Endodermal cell (in vitro differentiated cells): ENCODE results near the gene ID1. TPM values are rescaled to one million over a fixed set of nuclear protein-coding genes. Genes with fewer than 3 reads are reported as not detected.

Experiments used
- DNase-seq: peaks from one replicate; pipeline ENCODE4 v3.0.0-alpha.2; 2017
- H3K27ac ChIP-seq: 2 replicates; pipeline ENCODE4 v1.5.1; 2013; ENCODE audit warnings: mild to moderate bottlenecking, low read depth, low read length, moderate library complexity
- H3K27me3 ChIP-seq: 2 replicates; pipeline ENCODE4 v1.6.1; 2013; ENCODE audit warnings: mild to moderate bottlenecking, low read length, moderate library complexity; ENCODE audit not compliant: insufficient read depth, control insufficient read depth, poor library complexity, severe bottlenecking
- H3K36me3 ChIP-seq: 2 replicates; pipeline ENCODE4 v1.7.0; 2013; ENCODE audit warnings: mild to moderate bottlenecking, low read length, moderate library complexity; ENCODE audit not compliant: control insufficient read depth, insufficient read depth
- H3K4me1 ChIP-seq: one replicate; pipeline ENCODE4 v1.7.0; 2013; ENCODE audit warnings: low read length; ENCODE audit not compliant: control insufficient read depth, insufficient read depth
- H3K4me3 ChIP-seq: 2 replicates; pipeline ENCODE4 v1.5.1; 2013; ENCODE audit warnings: mild to moderate bottlenecking, low read length, moderate library complexity
- H3K9ac ChIP-seq: 2 replicates; pipeline ENCODE4 v1.6.1; 2013; ENCODE audit warnings: mild to moderate bottlenecking, low read length, moderate library complexity; ENCODE audit not compliant: poor library complexity, severe bottlenecking; ENCODE audit errors: extremely low read depth
- H3K9me3 ChIP-seq: 2 replicates; pipeline ENCODE4 v1.6.1; 2013; ENCODE audit warnings: mild to moderate bottlenecking, low read length, moderate library complexity; ENCODE audit not compliant: control insufficient read depth
- H3K27ac Mint-ChIP-seq: 2 replicates; pipeline ENCODE4 v1.8.0; 2020; ENCODE audit warnings: mixed read lengths
- H3K27me3 Mint-ChIP-seq: 2 replicates; pipeline ENCODE4 v1.8.0; 2021; ENCODE audit warnings: mild to moderate bottlenecking, mixed read lengths; ENCODE audit not compliant: insufficient read depth
- H3K36me3 Mint-ChIP-seq: 2 replicates; pipeline ENCODE4 v1.8.0; 2020; ENCODE audit warnings: low read depth, mixed read lengths
- H3K4me1 Mint-ChIP-seq: 2 replicates; pipeline ENCODE4 v1.8.0; 2020; ENCODE audit warnings: mixed read lengths
- H3K4me3 Mint-ChIP-seq: 2 replicates; pipeline ENCODE4 v1.8.0; 2020; ENCODE audit warnings: mild to moderate bottlenecking, moderate library complexity, mixed read lengths
- H3K9me3 Mint-ChIP-seq: 2 replicates; pipeline ENCODE4 v1.8.0; 2020; ENCODE audit warnings: mild to moderate bottlenecking, mixed read lengths
- WGBS, 2 experiments: methylation state at CpG; one replicate each; pipeline versions ENCODE4 v1.1.5 to v1.1.7; 2013; ENCODE audit warnings: missing lambda C conversion rate in 2 of 2, mixed read lengths in 1 of 2; ENCODE audit not compliant: insufficient coverage in 1 of 2, insufficient read length in 1 of 2; 5-methylcytosine and 5-hydroxymethylcytosine counted together
- microRNA-seq: library from miRNA; unstranded; fragments of <30 nt; microRNA quantifications from one replicate; pipeline ENCODE4 v1.2.0, GENCODE V29; 2020; ENCODE audit warnings: borderline microRNAs expressed
- total RNA-seq, 2 donors: library from RNA; stranded (reverse); fragmentation: NEBNext Ultra II Directional in 1 of 2; extraction: Animal tissue kit (Norgen Biotek cat#: 25700) in 1 of 2; gene quantifications; 2 replicates in 1 of 2; 3 replicates in 1 of 2; pipeline ENCODE4 v1.2.1, GENCODE V29; 2021
- TF ChIP-seq, protein P1 (sequence below): fragments of 200-600 bp; sonication (generic); conservative IDR thresholded peaks from 2 replicates; pipeline ENCODE4 v1.5.0; 2021; ENCODE audit warnings: antibody characterized with exemption, mild to moderate bottlenecking

ID1 gene
- total RNA-seq, 2 donors from 2014 or later = 380 to 447 TPM

DNA sequence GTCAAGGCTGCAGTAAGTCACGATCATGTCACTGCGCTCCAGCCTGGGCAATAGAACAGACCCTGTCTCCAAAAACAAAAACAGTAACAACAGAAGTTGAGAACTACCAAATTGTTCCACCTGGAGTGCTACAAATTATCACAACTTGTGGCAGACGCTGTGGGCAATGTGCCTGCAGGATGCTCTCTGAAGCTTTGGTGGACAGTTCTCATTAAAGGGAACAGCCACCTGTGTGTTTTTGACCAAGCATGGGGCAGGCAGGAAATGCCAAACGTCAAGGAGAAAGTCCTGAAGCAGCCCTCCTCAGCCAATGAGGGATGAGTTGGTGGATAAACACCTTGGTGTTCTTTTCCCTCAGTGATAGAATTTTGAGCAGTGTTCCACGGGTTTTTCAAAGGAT is 48.5 kb downstream of the ID1 start:
- Histone ChIP-seq H3K9me3 (no peaks in the 10 kb centered on the region), H3K27ac (no peak overlapping the region), H3K9ac (no peak overlapping the region), H3K36me3 (no peaks in the 10 kb centered on the region), H3K4me1 (no peaks in the 10 kb centered on the region), H3K27me3 (no peaks in the 10 kb centered on the region), H3K4me3 (no peak overlapping the region)
- Mint-ChIP-seq H3K36me3 (no peaks in the 10 kb centered on the region), H3K27ac (no peak overlapping the region), H3K9me3 (no peaks in the 10 kb centered on the region), H3K4me3 (no peak overlapping the region), H3K27me3 (peaks cover 4% of the 10 kb centered on the region), H3K4me1 (no peaks in the 10 kb centered on the region)
- DNase-seq = no peak
- TF ChIP-seq, protein P1, sequence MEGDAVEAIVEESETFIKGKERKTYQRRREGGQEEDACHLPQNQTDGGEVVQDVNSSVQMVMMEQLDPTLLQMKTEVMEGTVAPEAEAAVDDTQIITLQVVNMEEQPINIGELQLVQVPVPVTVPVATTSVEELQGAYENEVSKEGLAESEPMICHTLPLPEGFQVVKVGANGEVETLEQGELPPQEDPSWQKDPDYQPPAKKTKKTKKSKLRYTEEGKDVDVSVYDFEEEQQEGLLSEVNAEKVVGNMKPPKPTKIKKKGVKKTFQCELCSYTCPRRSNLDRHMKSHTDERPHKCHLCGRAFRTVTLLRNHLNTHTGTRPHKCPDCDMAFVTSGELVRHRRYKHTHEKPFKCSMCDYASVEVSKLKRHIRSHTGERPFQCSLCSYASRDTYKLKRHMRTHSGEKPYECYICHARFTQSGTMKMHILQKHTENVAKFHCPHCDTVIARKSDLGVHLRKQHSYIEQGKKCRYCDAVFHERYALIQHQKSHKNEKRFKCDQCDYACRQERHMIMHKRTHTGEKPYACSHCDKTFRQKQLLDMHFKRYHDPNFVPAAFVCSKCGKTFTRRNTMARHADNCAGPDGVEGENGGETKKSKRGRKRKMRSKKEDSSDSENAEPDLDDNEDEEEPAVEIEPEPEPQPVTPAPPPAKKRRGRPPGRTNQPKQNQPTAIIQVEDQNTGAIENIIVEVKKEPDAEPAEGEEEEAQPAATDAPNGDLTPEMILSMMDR = no peak
- 72 to 93% methylated on average over 3 to 5 of the region's 5 CpGs for WGBS, 2 experiments

DNA sequence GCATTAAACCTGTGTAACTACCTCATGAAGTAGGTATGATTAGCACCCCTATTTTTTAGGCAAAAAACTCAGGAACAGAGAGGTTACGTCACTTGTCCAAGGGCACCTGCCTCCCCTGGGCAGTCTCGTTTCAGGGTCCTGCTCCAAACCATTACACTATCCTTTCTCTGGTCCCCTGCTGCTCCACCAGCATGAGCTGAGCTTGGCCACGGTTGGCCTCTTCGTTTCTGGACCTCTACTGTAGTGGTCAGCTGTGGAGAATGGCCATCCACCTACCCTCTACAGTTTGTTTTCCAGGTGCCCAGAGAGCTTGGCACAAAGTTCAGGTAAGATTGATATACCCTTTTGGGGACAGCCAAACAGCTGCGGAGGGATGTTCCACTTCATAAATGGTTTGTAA is 49.4 kb downstream of the ID1 start:
- no peaks in the 10 kb centered on the region for H3K36me3 Mint-ChIP-seq
- no peaks in the 10 kb centered on the region for H3K9me3 ChIP-seq
- WGBS, 2 experiments = 81 to 84% methylated on average over 3 to 5 of the region's 5 CpGs
- H3K27ac ChIP-seq = no peak overlapping the region
- TF ChIP-seq, protein P1 = no peak
- H3K27me3 ChIP-seq = no peaks in the 10 kb centered on the region
- DNase-seq = no peak
- no peaks in the 10 kb centered on the region for H3K4me1 ChIP-seq
- no peaks in the 10 kb centered on the region for H3K36me3 ChIP-seq
- no peak overlapping the region for H3K9ac ChIP-seq
- H3K27me3 Mint-ChIP-seq = peaks cover 4% of the 10 kb centered on the region
- no peaks in the 10 kb centered on the region for H3K9me3 Mint-ChIP-seq
- H3K27ac Mint-ChIP-seq = no peak overlapping the region
- H3K4me1 Mint-ChIP-seq = no peaks in the 10 kb centered on the region
- no peak overlapping the region for H3K4me3 ChIP-seq
- H3K4me3 Mint-ChIP-seq = no peak overlapping the region

Small RNA genes lying within 50 kb of the gene (microRNA-seq; reads per million reads assigned to microRNA genes)
- gene MIR3193 = not detected

Other genes with a start within 250 kb of the ID1 start
- not detected for gene DEFB118, start 236.7 kb upstream of the ID1 start, total RNA-seq
- not detected for gene DEFB119, start 214.7 kb upstream of the ID1 start, total RNA-seq
- gene DEFB121, start 199.1 kb upstream of the ID1 start, total RNA-seq = not detected
- gene DEFB123, start 164.7 kb upstream of the ID1 start, total RNA-seq = not detected
- gene DEFB124, start 130.2 kb upstream of the ID1 start, total RNA-seq = not detected
- not detected for gene REM1, start 130.0 kb upstream of the ID1 start, total RNA-seq
- 100 to 1,000 TPM; 120 to 206 TPM for gene HM13, start 90.8 kb upstream of the ID1 start, total RNA-seq
- gene COX4I2, start 32.6 kb downstream of the ID1 start, total RNA-seq = not detected
- gene BCL2L1, start 117.6 kb downstream of the ID1 start, total RNA-seq = 10 to 100 TPM; 60.3 to 89.5 TPM
- 100 to 1,000 TPM; 108 to 118 TPM for gene TPX2, start 134.0 kb downstream of the ID1 start, total RNA-seq
- under 1 TPM; 0.20 to 0.29 TPM for gene MYLK2, start 214.1 kb downstream of the ID1 start, total RNA-seq
- not detected for gene FOXS1, start 240.3 kb downstream of the ID1 start, total RNA-seq